Retinal pigment epithelial cell (primary cell): Measurements from ENCODE around the gene ST3GAL3.

Experiments
- DNase-seq: peaks from one replicate; pipeline ENCODE4 v3.0.0-alpha.2; 2010; ENCODE audit warnings: low read depth
- H3K4me3 ChIP-seq: 2 replicates; pipeline ENCODE4 v1.5.1; 2011; ENCODE audit warnings: mild to moderate bottlenecking, low read length, control low read depth, moderate library complexity
- CTCF ChIP-seq: conservative IDR thresholded peaks from 2 replicates; pipeline ENCODE4 v1.5.1; 2011; ENCODE audit warnings: low read depth, low read length, control low read depth, inconsistent platforms

The ST3GAL3 gene

DNA sequence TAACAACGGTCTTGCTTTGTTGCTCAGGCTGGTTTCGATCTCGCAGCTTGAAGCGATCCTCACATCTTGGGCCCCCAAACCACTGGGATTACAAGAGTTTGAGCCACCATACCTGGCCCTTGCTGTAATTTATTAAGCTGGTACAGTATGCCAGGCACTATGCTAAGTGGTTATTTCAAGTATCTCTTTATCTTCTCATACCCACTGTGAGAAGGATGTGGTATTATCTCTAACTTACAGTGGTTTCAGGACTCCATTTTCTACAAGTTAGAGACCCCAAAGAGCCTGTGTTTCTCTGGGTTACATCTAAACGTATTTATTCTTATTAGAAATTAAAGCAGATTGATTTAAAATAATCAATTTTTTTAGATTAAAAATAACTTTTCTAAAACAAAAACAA lies 8.1 kb upstream of the ST3GAL3 start:
- H3K4me3 ChIP-seq: no peak overlapping the region
- TF ChIP-seq CTCF: no peak
- DNase-seq: no peak

DNA sequence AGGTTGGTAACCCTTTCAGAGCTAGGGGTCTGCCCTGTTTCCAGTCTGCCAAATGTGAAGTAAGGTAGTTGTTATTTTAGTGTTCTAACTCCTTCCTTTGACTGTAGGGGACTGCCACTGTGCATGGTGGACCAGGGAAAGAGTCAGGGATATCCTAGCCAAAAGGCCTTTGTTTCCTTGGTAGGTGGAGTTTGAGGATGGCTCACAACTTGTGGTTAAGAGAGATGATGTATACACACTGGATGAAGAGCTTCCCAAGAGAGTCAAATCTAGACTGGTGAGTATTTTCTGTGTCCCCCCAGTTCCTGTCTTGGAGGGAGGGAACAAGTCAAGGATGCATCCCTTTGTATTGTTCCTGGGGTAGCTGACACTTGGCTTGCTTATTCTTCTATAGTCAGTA lies 3.5 kb upstream of the ST3GAL3 start:
- H3K4me3 ChIP-seq: no peak overlapping the region
- DNase-seq: no peak
- no peak for TF ChIP-seq CTCF

GRCh38 chr1:43704838-43705237 lies 2.5 kb upstream of the ST3GAL3 start:
- peak; percentile 18 for TF ChIP-seq CTCF
- DNase-seq: no peak
- no peak overlapping the region for H3K4me3 ChIP-seq

DNA sequence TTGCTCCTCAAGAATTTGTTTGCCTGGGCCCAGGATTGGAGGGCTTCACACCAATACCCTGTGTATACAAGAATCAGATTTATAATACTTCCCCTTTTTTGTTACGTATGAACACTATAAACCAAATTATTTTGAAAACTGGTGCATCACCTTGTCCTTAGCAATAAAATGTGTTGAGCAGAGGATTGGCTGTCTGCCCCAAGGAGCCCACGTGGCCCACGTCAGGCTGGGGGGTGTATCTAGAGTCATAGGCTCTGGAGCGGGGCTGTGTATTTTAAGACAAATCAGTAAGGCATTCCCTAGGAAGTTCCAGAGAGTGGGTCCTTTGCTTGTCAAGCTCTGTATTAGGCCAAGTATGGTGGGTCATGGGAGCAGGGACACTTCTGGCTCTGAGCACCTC lies 2.0 kb upstream of the ST3GAL3 start:
- TF ChIP-seq CTCF: no peak
- DNase-seq: no peak
- H3K4me3 ChIP-seq: no peak overlapping the region

- no peak for TF ChIP-seq CTCF
- H3K4me3 ChIP-seq: peak overlapping the region; percentile 77
- no peak for DNase-seq
These were observed 1.2 kb upstream of the ST3GAL3 start for GRCh38 chr1:43705982-43706597.

GRCh38 chr1:43706598-43707189 lies 642 bp upstream of the ST3GAL3 start:
- no peak for TF ChIP-seq CTCF
- peak overlapping the region; percentile 77 for H3K4me3 ChIP-seq
- DNase-seq: no peak

DNA sequence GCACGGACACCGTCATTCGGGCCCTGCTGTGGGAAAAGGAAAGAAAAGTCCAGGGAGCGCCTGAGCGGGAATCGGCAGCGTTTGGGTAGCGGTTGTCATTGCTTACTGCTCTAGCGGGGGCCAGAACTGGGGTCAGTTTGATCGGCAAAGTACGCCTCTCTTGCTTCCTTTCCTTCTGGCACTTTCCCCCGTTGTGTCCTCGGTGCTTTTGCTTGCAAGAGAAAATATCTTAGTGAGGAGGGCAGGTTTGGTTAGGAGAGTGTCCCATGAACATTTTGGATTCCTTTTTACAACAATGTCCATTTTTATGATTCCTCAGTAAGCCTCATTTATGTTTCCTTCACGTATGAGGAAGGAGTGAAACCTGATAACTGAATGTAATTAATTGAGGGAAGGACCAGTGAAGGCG lies 670 bp downstream of the ST3GAL3 start:
- TF ChIP-seq CTCF: no peak
- no peak for DNase-seq
- peak overlapping the region; percentile 84 for H3K4me3 ChIP-seq
